ENCODE data around the gene CORO7. TPM values are rescaled to one million over a fixed set of nuclear protein-coding genes. Genes with fewer than 3 reads are reported as not detected.

CORO7 gene
- total RNA-seq, 1 experiment from 2014 or later, result 51.0 TPM

DNA sequence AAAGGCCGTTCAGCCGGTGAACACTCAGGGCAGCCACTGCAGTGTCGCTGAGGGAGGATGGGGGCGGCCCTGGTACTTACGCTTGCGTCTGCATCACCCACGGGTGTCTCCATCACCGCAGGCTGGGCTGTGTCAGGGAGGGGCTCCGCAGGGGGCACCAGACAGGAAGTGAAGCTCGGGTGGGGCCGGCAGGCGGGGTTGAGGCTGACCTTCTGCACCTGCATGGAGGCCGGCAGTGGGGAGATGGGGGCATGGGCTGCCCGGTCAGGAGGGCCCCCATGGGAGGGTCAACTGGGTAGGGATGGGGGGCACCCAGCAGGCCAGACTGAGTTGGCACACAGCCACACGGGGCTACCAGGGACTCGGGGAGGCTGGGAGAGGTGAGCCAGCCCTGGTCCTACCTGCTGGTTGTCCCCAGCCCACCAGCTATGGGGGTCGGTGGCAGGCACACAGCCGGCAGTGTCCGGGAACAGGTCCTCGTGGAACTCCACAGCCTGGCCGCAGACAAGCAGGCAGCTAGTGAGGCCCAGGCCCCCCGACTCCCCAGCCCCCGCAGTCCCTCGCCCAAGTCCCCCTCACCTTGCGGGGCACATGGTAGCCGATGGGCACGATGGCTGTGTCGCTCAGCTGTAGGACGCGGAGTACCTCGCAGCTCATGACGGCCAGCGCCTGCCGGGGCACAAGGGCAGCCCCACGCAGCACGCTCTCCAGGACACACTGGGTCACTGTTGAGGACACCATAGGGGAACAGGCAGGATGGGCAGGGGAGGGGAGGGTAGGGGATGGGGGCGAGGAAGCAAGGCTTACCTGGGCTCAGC lies 52.0 kb downstream of the CORO7 start:
- H3K4me1 Mint-ChIP-seq (ENCODE audit: low read depth, unreplicated experiment), result peaks cover 26% of the 10 kb centered on the region
- no peaks in the 10 kb centered on the region for H3K9me3 Mint-ChIP-seq (ENCODE audit: low read depth, unreplicated experiment)
- no peak for DNase-seq
- H3K36me3 Mint-ChIP-seq (ENCODE audit: insufficient read depth, unreplicated experiment), result peaks cover 22% of the 10 kb centered on the region
- H3K27ac Mint-ChIP-seq (ENCODE audit: unreplicated experiment), result no peak overlapping the region
- no peak overlapping the region for H3K4me3 Mint-ChIP-seq (ENCODE audit: low read depth, unreplicated experiment)
- CTCF ChIA-PET, result interaction anchor here (0.6 kb wide), 1 partner anchor 1912 kb away, joined by 9 read pairs; no protein-coding TSS in a partner anchor
- intact Hi-C loops (cut with micrococcal nuclease; ENCODE audit: unreplicated experiment), result no loop called here
- no peak for TF ChIP-seq CTCF (IDR thresholded peaks at IDR 0.05; ENCODE audit: unreplicated experiment)
- BruUV-seq (replicated peaks), result no TSS peak
- no peaks in the 10 kb centered on the region for H3K27me3 Mint-ChIP-seq (ENCODE audit: unreplicated experiment)

DNA sequence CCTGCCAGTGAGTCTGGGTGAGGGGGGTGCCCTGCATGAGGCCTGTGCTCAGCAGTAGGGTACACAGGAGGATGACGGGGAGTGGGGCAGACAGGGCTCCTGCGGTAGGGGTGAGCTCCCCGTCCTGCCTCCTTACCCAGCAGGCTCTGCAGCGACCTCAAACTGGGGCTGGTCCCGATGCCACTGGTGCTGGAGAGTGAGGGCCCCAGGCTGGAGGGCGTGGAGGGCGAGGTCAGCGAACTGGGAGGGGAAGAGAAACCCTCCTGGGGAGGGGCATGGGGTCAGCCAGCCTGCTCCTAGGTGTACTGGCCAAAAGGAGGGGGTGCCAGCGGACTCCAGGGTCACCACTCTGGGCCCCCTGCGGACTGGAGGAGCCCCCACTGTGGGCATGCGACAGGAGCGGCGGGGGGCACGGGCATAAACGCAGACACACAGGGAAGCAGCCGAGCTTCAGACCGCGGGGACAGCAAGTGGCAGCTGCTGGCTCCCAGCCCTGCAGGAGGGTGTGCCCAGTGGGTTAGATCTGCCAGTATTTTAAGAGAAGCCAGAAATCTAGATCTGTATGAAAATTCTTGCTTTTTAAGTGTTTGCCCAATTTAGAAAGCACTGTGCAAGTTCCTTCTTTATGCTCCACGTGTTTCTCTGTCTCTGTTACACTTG lies 53.8 kb downstream of the CORO7 start:
- TF ChIP-seq CTCF (IDR thresholded peaks at IDR 0.05; ENCODE audit: unreplicated experiment), result no peak
- intact Hi-C loops (cut with micrococcal nuclease; ENCODE audit: unreplicated experiment), result no loop called here

DNA sequence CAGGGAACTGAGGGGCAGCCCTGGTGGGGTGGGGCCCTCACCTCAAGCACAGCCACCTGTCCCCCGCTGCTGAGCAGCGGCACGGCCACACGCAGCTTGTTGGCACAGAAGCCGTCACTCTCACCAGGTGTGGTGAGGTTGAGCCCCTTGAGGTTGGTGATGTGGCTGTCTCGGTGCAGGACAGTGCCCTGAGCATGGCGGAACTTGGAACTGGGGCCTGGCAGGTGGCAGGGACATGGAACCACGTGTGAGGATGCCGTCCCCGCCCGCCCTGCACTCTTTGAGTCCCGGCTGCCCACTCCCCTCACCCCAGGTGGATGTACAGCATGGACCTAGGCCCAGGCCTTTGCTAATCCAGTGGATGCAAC lies 54.5 kb downstream of the CORO7 start:
- Mint-ChIP-seq H3K27ac (ENCODE audit: unreplicated experiment) (no peak overlapping the region), H3K4me3 (ENCODE audit: low read depth, unreplicated experiment) (no peak overlapping the region), H3K4me1 (ENCODE audit: low read depth, unreplicated experiment) (peaks cover 6% of the 10 kb centered on the region), H3K36me3 (ENCODE audit: insufficient read depth, unreplicated experiment) (peaks cover 38% of the 10 kb centered on the region), H3K27me3 (ENCODE audit: unreplicated experiment) (no peaks in the 10 kb centered on the region), H3K9me3 (ENCODE audit: low read depth, unreplicated experiment) (no peaks in the 10 kb centered on the region)
- no peak for TF ChIP-seq CTCF (IDR thresholded peaks at IDR 0.05; ENCODE audit: unreplicated experiment)
- BruUV-seq (replicated peaks), result no TSS peak
- no peak for DNase-seq
- CTCF ChIA-PET, result interaction anchor here (0.7 kb wide), 1 partner anchor 41 kb away, joined by 4 read pairs; no protein-coding TSS in a partner anchor
- intact Hi-C loops (cut with micrococcal nuclease; ENCODE audit: unreplicated experiment), result no loop called here

More for the DNA sequence above, 53.8 kb downstream of the CORO7 start:
- no peak overlapping the region for H3K4me3 Mint-ChIP-seq (ENCODE audit: low read depth, unreplicated experiment)
- peaks cover 13% of the 10 kb centered on the region for H3K4me1 Mint-ChIP-seq (ENCODE audit: low read depth, unreplicated experiment)
- no peaks in the 10 kb centered on the region for H3K27me3 Mint-ChIP-seq (ENCODE audit: unreplicated experiment)
- H3K36me3 Mint-ChIP-seq (ENCODE audit: insufficient read depth, unreplicated experiment), result peaks cover 32% of the 10 kb centered on the region
- H3K27ac Mint-ChIP-seq (ENCODE audit: unreplicated experiment), result no peak overlapping the region
- no TSS peak for BruUV-seq (replicated peaks)
- H3K9me3 Mint-ChIP-seq (ENCODE audit: low read depth, unreplicated experiment), result no peaks in the 10 kb centered on the region
- no peak for DNase-seq
- CTCF ChIA-PET, result interaction anchor here (0.7 kb wide), 1 partner anchor 40 kb away, joined by 4 read pairs; no protein-coding TSS in a partner anchor

- no peak overlapping the region for H3K4me3 Mint-ChIP-seq (ENCODE audit: low read depth, unreplicated experiment)
- no TSS peak for BruUV-seq (replicated peaks)
- peaks cover 43% of the 10 kb centered on the region for H3K36me3 Mint-ChIP-seq (ENCODE audit: insufficient read depth, unreplicated experiment)
- H3K27ac Mint-ChIP-seq (ENCODE audit: unreplicated experiment), result no peak overlapping the region
- no peak for TF ChIP-seq CTCF (IDR thresholded peaks at IDR 0.05; ENCODE audit: unreplicated experiment)
- no peaks in the 10 kb centered on the region for H3K4me1 Mint-ChIP-seq (ENCODE audit: low read depth, unreplicated experiment)
- CTCF ChIA-PET, result interaction anchor here (3.7 kb wide), 1 partner anchor 41 kb away, joined by 53 read pairs; no protein-coding TSS in a partner anchor
- H3K9me3 Mint-ChIP-seq (ENCODE audit: low read depth, unreplicated experiment), result no peaks in the 10 kb centered on the region
- H3K27me3 Mint-ChIP-seq (ENCODE audit: unreplicated experiment), result no peaks in the 10 kb centered on the region
- intact Hi-C loops (cut with micrococcal nuclease; ENCODE audit: unreplicated experiment), result no loop called here
- DNase-seq, result no peak
Measured at GRCh38 chr16:4361033-4361943, 55.1 kb downstream of the CORO7 start.

All from Calu3 (cell line).